GM19240 (cell line): Measurements from ENCODE around the gene PGC.

Experiments used
- DNase-seq: peaks from one replicate; pipeline ENCODE4 v3.0.0; 2011; ENCODE audit warnings: low spot score; ENCODE audit not compliant: insufficient read length

Gene PGC

GRCh38 chr6:41697861-41698781 lies 49.1 kb downstream of the PGC start:
- no peak for DNase-seq

GRCh38 chr6:41696788-41697187 lies 50.4 kb downstream of the PGC start:
- no peak for DNase-seq

GRCh38 chr6:41695825-41696224 lies 51.4 kb downstream of the PGC start:
- DNase-seq = no peak

- no peak for DNase-seq
Measured at GRCh38 chr6:41694815-41695526, 52.2 kb downstream of the PGC start.

- DNase-seq = no peak
Measured at GRCh38 chr6:41693281-41694240, 53.6 kb downstream of the PGC start.

- DNase-seq = no peak
Measured at GRCh38 chr6:41692730-41693129, 54.5 kb downstream of the PGC start.

GRCh38 chr6:41692080-41692675 lies 55.0 kb downstream of the PGC start:
- no peak for DNase-seq

- DNase-seq = no peak
Measured at GRCh38 chr6:41691426-41692079, 55.6 kb downstream of the PGC start.

GRCh38 chr6:41690541-41691330 lies 56.5 kb downstream of the PGC start:
- DNase-seq = no peak

- no peak for DNase-seq
Measured at GRCh38 chr6:41689171-41690008, 57.8 kb downstream of the PGC start.

GRCh38 chr6:41688256-41688965 lies 58.8 kb downstream of the PGC start:
- no peak for DNase-seq

- no peak for DNase-seq
Measured at GRCh38 chr6:41687501-41688175, 59.6 kb downstream of the PGC start.
